Neural progenitor cell (in vitro differentiated cells): Measurements from ENCODE around the gene GMDS. TPM values are rescaled to one million over a fixed set of nuclear protein-coding genes. Genes with fewer than 3 reads are reported as not detected.

ENCODE experiments used
- DNase-seq: peaks from one replicate; pipeline ENCODE4 v3.0.0-alpha.2; 2016; ENCODE audit warnings: low spot score
- H2AFZ ChIP-seq: fragments of 200-600 bp; sonication (generic); replicated peaks from 2 replicates; pipeline ENCODE4 v1.6.1; 2016; ENCODE audit warnings: antibody characterized with exemption
- H3F3A ChIP-seq: fragments of 200-600 bp; sonication (generic); 2 replicates; pipeline ENCODE4 v1.6.1; 2016; ENCODE audit warnings: antibody characterized with exemption, low read depth
- H3K27ac ChIP-seq: fragments of 200-600 bp; sonication (generic); 2 replicates; pipeline ENCODE4 v1.5.1; 2016; ENCODE audit warnings: mild to moderate bottlenecking
- H3K27me3 ChIP-seq: fragments of 200-600 bp; sonication (generic); 2 replicates; pipeline ENCODE4 v1.6.1; 2016; ENCODE audit warnings: mild to moderate bottlenecking, moderate library complexity
- H3K36me3 ChIP-seq: fragments of 200-600 bp; sonication (generic); 2 replicates; pipeline ENCODE4 v1.5.1; 2016
- H3K4me1 ChIP-seq: fragments of 200-600 bp; sonication (generic); 2 replicates; pipeline ENCODE4 v1.6.1; 2016; ENCODE audit warnings: mixed run types
- H3K4me2 ChIP-seq: fragments of 200-600 bp; sonication (generic); 2 replicates; pipeline ENCODE4 v1.6.1; 2016
- H3K4me3 ChIP-seq: fragments of 200-600 bp; sonication (generic); 2 replicates; pipeline ENCODE4 v1.5.1; 2016
- H3K79me2 ChIP-seq: fragments of 200-600 bp; sonication (generic); 2 replicates; pipeline ENCODE4 v1.6.1; 2016; ENCODE audit warnings: low read depth
- H3K9ac ChIP-seq: fragments of 200-600 bp; sonication (generic); 2 replicates; pipeline ENCODE4 v1.6.1; 2016
- H3K9me3 ChIP-seq: fragments of 200-600 bp; sonication (generic); 2 replicates; pipeline ENCODE4 v1.5.1; 2016; ENCODE audit warnings: low read depth
- H4K20me1 ChIP-seq: fragments of 200-600 bp; sonication (generic); 2 replicates; pipeline ENCODE4 v1.6.1; 2016; ENCODE audit warnings: low read depth
- H3K27ac Mint-ChIP-seq: 3 replicates; pipeline ENCODE4 v1.8.0; 2021; ENCODE audit warnings: mixed read lengths
- H3K27me3 Mint-ChIP-seq: 2 replicates; pipeline ENCODE4 v1.8.0; 2022; ENCODE audit warnings: low read depth, mild to moderate bottlenecking, inconsistent platforms, moderate library complexity, mixed read lengths; ENCODE audit not compliant: insufficient read depth
- H3K36me3 Mint-ChIP-seq: 3 replicates; pipeline ENCODE4 v1.8.0; 2021; ENCODE audit warnings: mixed read lengths
- H3K4me1 Mint-ChIP-seq: 3 replicates; pipeline ENCODE4 v1.8.0; 2021; ENCODE audit warnings: mixed read lengths
- H3K4me3 Mint-ChIP-seq: 3 replicates; pipeline ENCODE4 v1.8.0; 2021; ENCODE audit warnings: mild to moderate bottlenecking, moderate library complexity, mixed read lengths
- H3K9me3 Mint-ChIP-seq: 3 replicates; pipeline ENCODE4 v1.8.0; 2020; ENCODE audit warnings: mixed read lengths
- CTCF ChIP-seq: fragments of 200-600 bp; sonication (generic); IDR thresholded peaks from 2 replicates; pipeline ENCODE4 v1.5.1; 2017; ENCODE audit warnings: antibody characterized with exemption, mild to moderate bottlenecking
- EZH2 ChIP-seq: fragments of 200-600 bp; sonication (generic); IDR thresholded peaks from 2 replicates; pipeline ENCODE4 v1.6.1; 2017; ENCODE audit warnings: antibody characterized with exemption, mild to moderate bottlenecking, moderate library complexity
- EZH2phosphoT487 ChIP-seq: fragments of 200-600 bp; sonication (generic); IDR thresholded peaks from 2 replicates; pipeline ENCODE4 v1.6.1; 2017; ENCODE audit warnings: antibody characterized with exemption
- total RNA-seq: library from RNA; depleted of rRNA; stranded (reverse); fragments of >200 nt; gene quantifications from 2 replicates; pipeline ENCODE4 v1.2.3, GENCODE V29; 2015; ENCODE audit warnings: low replicate concordance

Gene GMDS
- total RNA-seq, 1 donor from 2014 or later = 22.6 TPM

GRCh38 chr6:2149361-2150006 is 95.9 kb downstream of the GMDS start:
- Histone ChIP-seq H3K4me2 (no peak overlapping the region), H3K9ac (no peak overlapping the region), H3K4me1 (no peaks in the 10 kb centered on the region), H3K9me3 (no peaks in the 10 kb centered on the region), H4K20me1 (no peaks in the 10 kb centered on the region), H3F3A (no peaks in the 10 kb centered on the region), H2AFZ (no peak overlapping the region), H3K36me3 (no peaks in the 10 kb centered on the region), H3K4me3 (no peak overlapping the region), H3K79me2 (no peaks in the 10 kb centered on the region), H3K27ac (no peak overlapping the region), H3K27me3 (no peaks in the 10 kb centered on the region)
- Mint-ChIP-seq H3K27ac (no peak overlapping the region), H3K4me3 (no peak overlapping the region), H3K9me3 (no peaks in the 10 kb centered on the region), H3K36me3 (no peaks in the 10 kb centered on the region), H3K4me1 (no peaks in the 10 kb centered on the region), H3K27me3 (no peaks in the 10 kb centered on the region)
- no peak for DNase-seq
- TF ChIP-seq EZH2phosphoT487 = no peak

- H3K27ac ChIP-seq = no peak overlapping the region
- Mint-ChIP-seq H3K27me3 (no peaks in the 10 kb centered on the region), H3K4me3 (no peak overlapping the region), H3K27ac (no peak overlapping the region), H3K36me3 (no peaks in the 10 kb centered on the region), H3K9me3 (no peaks in the 10 kb centered on the region), H3K4me1 (no peaks in the 10 kb centered on the region)
- no peaks in the 10 kb centered on the region for H3K79me2 ChIP-seq
- no peak overlapping the region for H2AFZ ChIP-seq
- H4K20me1 ChIP-seq = no peaks in the 10 kb centered on the region
- TF ChIP-seq CTCF (no peak), EZH2phosphoT487 (no peak), EZH2 (no peak)
- DNase-seq = no peak
- H3K9ac ChIP-seq = no peak overlapping the region
- no peaks in the 10 kb centered on the region for H3K9me3 ChIP-seq
- no peaks in the 10 kb centered on the region for H3K4me1 ChIP-seq
- H3K4me3 ChIP-seq = no peak overlapping the region
- no peaks in the 10 kb centered on the region for H3F3A ChIP-seq
- no peaks in the 10 kb centered on the region for H3K27me3 ChIP-seq
- H3K4me2 ChIP-seq = no peak overlapping the region
- no peaks in the 10 kb centered on the region for H3K36me3 ChIP-seq
These were observed 96.7 kb downstream of the GMDS start for GRCh38 chr6:2148748-2149147.

GRCh38 chr6:2147766-2148448 is 97.5 kb downstream of the GMDS start:
- no peaks in the 10 kb centered on the region for H3K27me3 Mint-ChIP-seq
- Histone ChIP-seq H3K36me3 (no peaks in the 10 kb centered on the region), H3K9ac (no peak overlapping the region), H3K79me2 (no peaks in the 10 kb centered on the region), H3K4me2 (no peak overlapping the region), H3K4me1 (no peaks in the 10 kb centered on the region), H3K4me3 (no peak overlapping the region), H3K27me3 (no peaks in the 10 kb centered on the region), H3K9me3 (no peaks in the 10 kb centered on the region), H3K27ac (no peak overlapping the region), H4K20me1 (no peaks in the 10 kb centered on the region), H3F3A (no peaks in the 10 kb centered on the region), H2AFZ (no peak overlapping the region)
- H3K9me3 Mint-ChIP-seq = no peaks in the 10 kb centered on the region
- no peak for DNase-seq
- no peak for TF ChIP-seq EZH2
- no peak for TF ChIP-seq CTCF
- no peak for TF ChIP-seq EZH2phosphoT487
- no peak overlapping the region for H3K4me3 Mint-ChIP-seq
- no peaks in the 10 kb centered on the region for H3K36me3 Mint-ChIP-seq
- H3K27ac Mint-ChIP-seq = no peak overlapping the region
- H3K4me1 Mint-ChIP-seq = no peaks in the 10 kb centered on the region

GRCh38 chr6:2147261-2147660 is 98.1 kb downstream of the GMDS start:
- no peak for DNase-seq
- H3K4me1 ChIP-seq = no peaks in the 10 kb centered on the region
- H3K4me3 Mint-ChIP-seq = no peak overlapping the region
- H3K27ac ChIP-seq = no peak overlapping the region
- H3K36me3 ChIP-seq = no peaks in the 10 kb centered on the region
- no peaks in the 10 kb centered on the region for H3K9me3 ChIP-seq
- no peaks in the 10 kb centered on the region for H3K36me3 Mint-ChIP-seq
- no peak overlapping the region for H3K4me2 ChIP-seq
- H3K79me2 ChIP-seq = no peaks in the 10 kb centered on the region
- H3K9me3 Mint-ChIP-seq = no peaks in the 10 kb centered on the region
- H3K27ac Mint-ChIP-seq = peak overlapping the region; percentile 39
- no peak for TF ChIP-seq CTCF
- no peak for TF ChIP-seq EZH2
- TF ChIP-seq EZH2phosphoT487 = no peak
- H4K20me1 ChIP-seq = no peaks in the 10 kb centered on the region
- no peaks in the 10 kb centered on the region for H3K4me1 Mint-ChIP-seq
- no peaks in the 10 kb centered on the region for H3K27me3 Mint-ChIP-seq
- H3K27me3 ChIP-seq = no peaks in the 10 kb centered on the region
- no peak overlapping the region for H2AFZ ChIP-seq
- H3F3A ChIP-seq = no peaks in the 10 kb centered on the region
- H3K9ac ChIP-seq = no peak overlapping the region
- H3K4me3 ChIP-seq = no peak overlapping the region
